HG02870 (cell line): ENCODE data around the gene TBCK.
"Not testable (repeated sequence)": the region's sequence is repeated elsewhere in the genome, so short reads cannot be mapped to it uniquely, and the experiment has no call there.

Experiments
- ATAC-seq: cut with Tn5 transposase; IDR thresholded peaks from one replicate; pipeline ENCODE4 v1.9.1; 2021; ENCODE audit warnings: mild to moderate bottlenecking, moderate library complexity; ENCODE audit not compliant: unreplicated experiment

TBCK gene

GRCh38 chr4:106132045-106132444 lies 184.0 kb downstream of the TBCK start:
- ATAC-seq, result no peak

- no peak for ATAC-seq
Observed at GRCh38 chr4:106126062-106126461, 189.9 kb downstream of the TBCK start.

- ATAC-seq, result not testable (repeated sequence)
Observed at GRCh38 chr4:106119949-106120555, 196.0 kb downstream of the TBCK start.

- ATAC-seq, result no peak
Observed at GRCh38 chr4:106116025-106116424, 200.0 kb downstream of the TBCK start.

- no peak for ATAC-seq
Observed at GRCh38 chr4:106114270-106114669, 201.7 kb downstream of the TBCK start.

- ATAC-seq, result not testable (repeated sequence)
Observed at GRCh38 chr4:106111778-106112469, 204.1 kb downstream of the TBCK start.

GRCh38 chr4:106109929-106110328 lies 206.1 kb downstream of the TBCK start:
- no peak for ATAC-seq

- ATAC-seq, result no peak
Observed at GRCh38 chr4:106105697-106106096, 210.3 kb downstream of the TBCK start.

- ATAC-seq, result no peak
Observed at GRCh38 chr4:106104276-106104675, 211.7 kb downstream of the TBCK start.

- no peak for ATAC-seq
Observed at GRCh38 chr4:106096454-106096853, 219.6 kb downstream of the TBCK start.

GRCh38 chr4:106095408-106095807 lies 220.6 kb downstream of the TBCK start:
- ATAC-seq, result no peak

- ATAC-seq, result no peak
Observed at GRCh38 chr4:106092361-106093040, 223.5 kb downstream of the TBCK start.

GRCh38 chr4:106090826-106091225 lies 225.2 kb downstream of the TBCK start:
- no peak for ATAC-seq

GRCh38 chr4:106083065-106083464 lies 232.9 kb downstream of the TBCK start:
- ATAC-seq, result no peak

GRCh38 chr4:106080376-106080775 lies 235.6 kb downstream of the TBCK start:
- ATAC-seq, result no peak

GRCh38 chr4:106079616-106080015 lies 236.4 kb downstream of the TBCK start:
- no peak for ATAC-seq

- no peak for ATAC-seq
Observed at GRCh38 chr4:106065018-106065417, 251.0 kb downstream of the TBCK start.

GRCh38 chr4:106063009-106063408 lies 253.0 kb downstream of the TBCK start:
- ATAC-seq, result no peak

GRCh38 chr4:106062452-106062875 lies 253.5 kb downstream of the TBCK start:
- no peak for ATAC-seq

- ATAC-seq, result no peak
Observed at GRCh38 chr4:106058921-106059320, 257.1 kb downstream of the TBCK start.

- ATAC-seq, result peak; percentile 77
Observed at GRCh38 chr4:106056914-106057313, 259.1 kb downstream of the TBCK start.

GRCh38 chr4:106051514-106051913 lies 264.5 kb downstream of the TBCK start:
- no peak for ATAC-seq
